Subcutaneous abdominal adipose tissue (tissue), 5 donors: ENCODE results near the gene UFL1.
A peak's percentile ranks its signal among the peaks of the same experiment; 100 is the strongest.
"Not testable (repeated sequence)": the region's sequence is repeated elsewhere in the genome, so short reads cannot be mapped to it uniquely, and the experiment has no call there.

Source experiments
- H3K27ac ChIP-seq: one replicate; pipeline ENCODE4 v1.7.0; 2013; ENCODE audit warnings: low read depth, mild to moderate bottlenecking, inconsistent platforms, low read length, moderate library complexity
- H3K27me3 ChIP-seq, 5 donors: one replicate each; pipeline ENCODE4 v1.7.0; 2013; ENCODE audit warnings: low read length in 5 of 5, inconsistent platforms in 1 of 5; ENCODE audit not compliant: control insufficient read depth in 5 of 5, insufficient read depth in 4 of 5
- H3K36me3 ChIP-seq, 5 donors: one replicate each; pipeline ENCODE4 v1.7.0; 2013; ENCODE audit warnings: low read length in 5 of 5; ENCODE audit not compliant: control insufficient read depth in 5 of 5, insufficient read depth in 5 of 5
- H3K4me1 ChIP-seq, 5 donors: one replicate each; pipeline ENCODE4 v1.7.0; 2013; ENCODE audit warnings: low read length in 5 of 5, mild to moderate bottlenecking in 3 of 5, moderate library complexity in 1 of 5; ENCODE audit not compliant: control insufficient read depth in 5 of 5, insufficient read depth in 5 of 5
- H3K4me3 ChIP-seq, 5 donors: one replicate each; pipeline ENCODE4 v1.7.0; 2013; ENCODE audit warnings: low read length in 5 of 5, low read depth in 1 of 5
- H3K9ac ChIP-seq, 5 donors: one replicate each; pipeline ENCODE4 v1.7.0; 2013; ENCODE audit warnings: low read length in 5 of 5, mild to moderate bottlenecking in 4 of 5, moderate library complexity in 3 of 5
- H3K9me3 ChIP-seq, 5 donors: one replicate each; pipeline ENCODE4 v1.7.0; 2013; ENCODE audit warnings: low read length in 5 of 5; ENCODE audit not compliant: control insufficient read depth in 5 of 5
- donor health status: healthy.
- donor health status: healthy.
- donor health status: healthy.
- donor health status: healthy.
- donor health status: healthy.

The UFL1 gene

DNA sequence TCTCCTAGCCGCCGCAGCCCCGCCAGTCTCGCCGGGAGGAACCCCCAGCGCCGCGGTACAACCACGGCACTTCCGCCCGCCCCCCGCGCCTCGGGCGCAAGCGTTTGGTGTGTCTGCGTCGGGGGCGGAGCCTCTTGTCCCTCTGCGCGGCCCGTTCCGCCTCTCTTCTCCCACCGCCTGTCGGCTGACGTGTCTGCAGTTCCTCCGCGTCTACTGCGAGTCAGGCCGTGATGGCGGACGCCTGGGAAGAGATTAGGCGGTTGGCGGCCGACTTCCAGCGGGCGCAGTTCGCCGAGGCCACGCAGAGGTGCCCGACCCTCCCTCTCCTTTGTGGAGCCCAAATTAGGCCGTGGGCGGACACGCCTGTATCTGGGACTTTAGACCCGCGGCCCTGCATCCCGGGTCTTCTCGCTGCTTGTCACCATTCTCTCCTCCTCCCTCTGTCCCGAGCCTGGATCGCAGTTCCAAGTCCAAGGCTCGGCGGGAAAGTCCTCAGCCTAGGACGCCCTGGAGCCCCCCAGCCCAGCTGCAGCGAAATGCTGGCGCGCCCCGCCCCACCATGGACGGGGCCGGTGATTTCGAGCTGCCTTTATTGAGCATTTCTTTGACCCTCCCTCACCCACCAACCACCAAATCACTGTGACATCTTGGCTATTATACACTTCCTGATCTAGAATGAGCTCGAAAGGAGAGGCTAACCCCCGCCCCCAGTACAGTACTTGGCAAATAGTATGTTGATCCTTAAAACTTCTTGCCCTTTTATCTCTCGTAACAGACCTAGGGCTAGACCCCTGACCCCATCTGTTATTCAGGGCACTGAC is at the start of gene UFL1:
Gene UFL1 (plus strand): TSS at position 163 of the 821 bp plus-strand sequence. CDS start 68 bp downstream, at position 231.
- no peaks in the 10 kb centered on the region for H3K9me3 ChIP-seq
- H3K27ac ChIP-seq = peak within 1 kb of the TSS; percentile 97
- H3K27me3 ChIP-seq = no peaks in the 10 kb centered on the region
- peak within 1 kb of the TSS; percentile 77 to 95 (median 86) for H3K4me3 ChIP-seq
- H3K4me1 ChIP-seq = peaks cover 0 to 32% (median 20%) of the 10 kb centered on the region in 5 donors
- H3K9ac ChIP-seq = peak within 1 kb of the TSS; percentile 91 to 99 (median 96)
- peaks cover 3 to 19% (median 14%) of the 10 kb centered on the region in 5 donors for H3K36me3 ChIP-seq

GRCh38 chr6:96472291-96472690 is 49.3 kb upstream of the UFL1 start:
- H3K9ac ChIP-seq, H3K4me1 ChIP-seq, H3K36me3 ChIP-seq, H3K27ac ChIP-seq, H3K9me3 ChIP-seq, H3K27me3 ChIP-seq, H3K4me3 ChIP-seq: not testable (repeated sequence)

- H3K9me3 ChIP-seq = peaks cover 3 to 40% (median 26%) of the 10 kb centered on the region in 5 donors
- no peaks in the 10 kb centered on the region for H3K4me1 ChIP-seq
- no peak overlapping the region for H3K27ac ChIP-seq
- H3K4me3 ChIP-seq = no peak overlapping the region
- H3K9ac ChIP-seq = no peak overlapping the region
- no peaks in the 10 kb centered on the region for H3K27me3 ChIP-seq
- H3K36me3 ChIP-seq = no peaks in the 10 kb centered on the region
Observed at GRCh38 chr6:96478695-96479094, 42.9 kb upstream of the UFL1 start.

GRCh38 chr6:96491926-96492325 is 29.7 kb upstream of the UFL1 start:
- Histone ChIP-seq H3K36me3 (no peaks in the 10 kb centered on the region), H3K27ac (no peak overlapping the region), H3K4me3 (no peak overlapping the region), H3K9ac (no peak overlapping the region), H3K27me3 (no peaks in the 10 kb centered on the region), H3K9me3 (peaks cover 9 to 54% (median 40%) of the 10 kb centered on the region in 5 donors), H3K4me1 (no peaks in the 10 kb centered on the region)

DNA sequence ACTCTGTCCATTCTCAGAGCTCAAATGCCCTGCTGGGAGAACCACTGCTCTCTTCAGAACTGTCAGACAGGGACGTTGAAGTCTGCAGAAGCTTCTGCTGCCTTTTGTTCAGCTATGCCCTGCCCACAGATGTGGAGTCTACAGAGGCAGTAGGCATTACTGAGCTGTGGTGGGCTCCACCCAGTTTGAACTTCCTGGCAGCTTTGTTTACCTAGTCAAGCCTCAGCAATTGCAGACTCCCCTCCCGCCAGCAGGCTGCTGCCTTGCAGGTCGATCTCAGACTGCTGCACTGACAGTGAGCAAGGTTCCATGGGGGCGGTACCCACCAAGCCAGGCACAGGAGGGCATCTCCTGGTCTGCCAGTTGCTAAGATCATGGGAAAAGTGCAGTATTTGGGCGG is 21.8 kb upstream of the UFL1 start:
- no peaks in the 10 kb centered on the region for H3K27me3 ChIP-seq
- H3K9me3 ChIP-seq = peaks cover 0 to 16% (median 9%) of the 10 kb centered on the region in 5 donors
- no peak overlapping the region for H3K27ac ChIP-seq
- no peak overlapping the region for H3K9ac ChIP-seq
- H3K36me3 ChIP-seq = no peaks in the 10 kb centered on the region
- H3K4me3 ChIP-seq = no peak overlapping the region
- H3K4me1 ChIP-seq = no peaks in the 10 kb centered on the region

DNA sequence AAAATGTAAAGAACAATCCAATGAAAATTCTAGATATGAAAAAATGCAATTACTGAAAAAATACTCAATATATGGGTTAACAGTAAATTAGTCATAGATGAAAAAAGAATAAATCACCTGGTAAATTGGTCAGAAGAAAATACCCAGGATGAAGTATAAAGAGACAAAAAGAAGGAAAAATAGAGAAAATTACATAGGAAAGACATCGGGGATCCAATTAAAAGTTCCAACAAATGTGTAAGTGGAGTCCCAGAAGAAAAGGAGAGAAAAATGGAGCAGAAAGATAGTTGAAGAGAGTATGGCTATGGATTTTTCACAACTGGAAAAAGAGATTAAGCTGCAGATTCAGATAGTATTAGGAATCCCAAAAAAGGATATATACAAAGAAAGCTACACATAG is 18.7 kb upstream of the UFL1 start:
- no peak overlapping the region for H3K4me3 ChIP-seq
- no peak overlapping the region for H3K9ac ChIP-seq
- no peak overlapping the region for H3K27ac ChIP-seq
- H3K9me3 ChIP-seq = peaks cover 0 to 16% (median 9%) of the 10 kb centered on the region in 5 donors
- H3K4me1 ChIP-seq = no peaks in the 10 kb centered on the region
- no peaks in the 10 kb centered on the region for H3K27me3 ChIP-seq
- H3K36me3 ChIP-seq = no peaks in the 10 kb centered on the region

DNA sequence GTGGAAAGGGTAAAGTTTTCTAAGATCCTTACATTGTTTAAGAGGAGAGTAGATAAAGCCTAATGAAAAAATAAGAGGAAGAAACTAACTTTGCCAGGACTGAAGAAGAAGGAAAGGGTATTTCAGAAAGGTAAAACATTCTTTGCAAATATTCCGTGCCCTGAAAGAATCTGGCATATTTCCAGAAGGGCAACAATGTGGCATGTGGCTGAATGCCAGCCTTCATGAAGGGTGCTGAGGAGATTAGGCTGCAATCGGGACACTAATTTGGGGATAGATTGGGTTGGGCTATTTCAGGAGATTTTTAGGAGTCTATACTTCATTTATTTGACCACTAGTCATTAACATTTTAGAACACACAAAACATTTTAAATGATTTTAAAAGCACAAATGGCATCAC is 16.2 kb upstream of the UFL1 start:
- Histone ChIP-seq H3K9ac (no peak overlapping the region), H3K9me3 (peaks cover 0 to 13% (median 5%) of the 10 kb centered on the region in 5 donors), H3K4me3 (no peak overlapping the region), H3K27me3 (no peaks in the 10 kb centered on the region), H3K4me1 (no peaks in the 10 kb centered on the region), H3K27ac (no peak overlapping the region), H3K36me3 (no peaks in the 10 kb centered on the region)

DNA sequence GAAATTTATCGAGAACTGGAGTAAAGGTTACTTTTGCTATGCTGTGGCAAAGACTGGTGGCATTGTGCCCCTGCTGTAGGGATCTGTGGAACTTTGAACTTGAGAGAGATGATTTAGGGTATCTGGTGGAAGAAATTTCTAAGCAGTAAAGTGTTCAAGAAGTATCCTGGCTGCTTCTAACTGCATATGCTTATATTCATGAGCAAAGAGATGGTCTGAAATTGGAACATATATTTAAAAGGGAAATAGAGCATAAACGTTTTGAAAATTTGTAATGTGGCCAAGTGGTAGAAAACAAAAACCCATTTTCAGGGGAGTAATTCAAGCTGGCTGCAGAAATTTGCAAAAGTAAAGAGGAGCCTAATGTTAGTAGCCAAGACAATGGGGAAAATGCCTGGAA is 12.3 kb upstream of the UFL1 start:
- Histone ChIP-seq H3K4me3 (no peak overlapping the region), H3K27me3 (no peaks in the 10 kb centered on the region), H3K9me3 (peaks cover 0 to 6% (median 0%) of the 10 kb centered on the region in 5 donors), H3K36me3 (peaks cover 0 to 9% (median 5%) of the 10 kb centered on the region in 5 donors), H3K4me1 (no peaks in the 10 kb centered on the region), H3K27ac (no peak overlapping the region), H3K9ac (no peak overlapping the region)

GRCh38 chr6:96520171-96521115 is 1.2 kb upstream of the UFL1 start:
- Histone ChIP-seq H3K27ac (no peak overlapping the region), H3K27me3 (no peaks in the 10 kb centered on the region), H3K9me3 (no peaks in the 10 kb centered on the region), H3K4me3 (peak overlapping the region; percentile 77 to 95 (median 86)), H3K4me1 (peaks cover 0 to 32% (median 20%) of the 10 kb centered on the region in 5 donors), H3K9ac (peak overlapping the region in 4 of 5 donors; percentile 87 to 99 (median 96)), H3K36me3 (peaks cover 0 to 6% (median 3%) of the 10 kb centered on the region in 5 donors)

DNA sequence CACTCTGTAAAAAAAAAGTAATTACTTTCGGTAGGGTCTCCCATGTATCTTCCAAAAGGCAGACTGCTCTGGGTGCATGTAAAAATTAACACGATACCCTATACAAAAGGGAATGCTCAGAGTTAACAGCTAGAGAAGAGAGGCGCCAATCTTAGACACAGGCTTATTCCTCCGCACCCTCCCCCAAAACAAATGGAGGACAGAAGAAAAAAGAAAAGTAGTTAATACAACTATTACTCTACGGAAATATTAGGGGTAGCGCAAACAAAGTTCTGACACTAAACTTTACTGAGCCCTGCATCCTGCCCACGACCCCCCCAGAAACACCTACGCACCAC is 331 bp upstream of the UFL1 start:
- Histone ChIP-seq H3K9me3 (no peaks in the 10 kb centered on the region), H3K9ac (peak overlapping the region; percentile 87 to 99 (median 96)), H3K27ac (peak overlapping the region; percentile 97), H3K27me3 (no peaks in the 10 kb centered on the region), H3K4me1 (peaks cover 0 to 32% (median 20%) of the 10 kb centered on the region in 5 donors), H3K4me3 (peak overlapping the region; percentile 77 to 95 (median 86)), H3K36me3 (peaks cover 3 to 13% (median 9%) of the 10 kb centered on the region in 5 donors)
